OCI-LY3 (cell line): ENCODE measurements around the gene PARN.

Experiments
- CTCF ChIP-seq: fragments of 200-600, 300-600 bp; sonication (generic); IDR thresholded peaks from 2 replicates; pipeline ENCODE4 v1.5.1; 2014; ENCODE audit warnings: antibody characterized with exemption, low read length, low read depth
- EZH2phosphoT487 ChIP-seq: fragments of 200-600 bp; shearing (Covaris generic); IDR thresholded peaks from 2 replicates; pipeline ENCODE4 v1.6.1; 2018; ENCODE audit warnings: antibody characterized with exemption, mixed run types, low read depth

- TF ChIP-seq CTCF (no peak), EZH2phosphoT487 (no peak)
These were observed 210.2 kb downstream of the PARN start for GRCh38 chr16:14419817-14420216.
